PC-9 (cell line): Measurements from ENCODE around the gene SEMA6D.

Experiments
- EZH2 ChIP-seq: fragments of 200-600 bp; sonication (generic); IDR thresholded peaks from 2 replicates; pipeline ENCODE4 v1.8.0; 2017; ENCODE audit warnings: antibody characterized with exemption, low read depth
- TF ChIP-seq, protein P1 (sequence below): fragments of 200-600 bp; sonication (generic); conservative IDR thresholded peaks from 2 replicates; pipeline ENCODE4 v1.6.1; 2017; ENCODE audit warnings: mixed run types, antibody characterized with exemption, mild to moderate bottlenecking, moderate library complexity

DNA sequence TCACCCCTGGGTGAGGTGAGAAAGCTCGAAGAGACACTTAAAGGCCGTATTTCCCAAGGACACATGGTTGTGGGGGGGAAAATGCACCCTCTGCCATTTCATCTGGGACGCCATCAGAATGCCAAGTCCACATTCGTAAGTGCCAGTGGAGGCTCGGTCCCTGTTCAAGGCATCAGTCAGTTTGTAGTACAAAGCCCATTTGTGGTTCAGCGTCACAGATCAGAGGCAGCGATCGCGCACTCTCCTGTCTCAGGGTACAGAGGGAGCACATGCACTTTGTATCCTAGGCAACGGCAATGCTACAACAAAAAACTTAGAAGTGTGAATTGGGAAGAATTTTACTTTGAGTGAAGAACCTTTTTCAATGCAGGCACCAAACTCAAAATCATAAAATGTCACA is 27.2 kb downstream of the SEMA6D start:
- TF ChIP-seq, protein P1, sequence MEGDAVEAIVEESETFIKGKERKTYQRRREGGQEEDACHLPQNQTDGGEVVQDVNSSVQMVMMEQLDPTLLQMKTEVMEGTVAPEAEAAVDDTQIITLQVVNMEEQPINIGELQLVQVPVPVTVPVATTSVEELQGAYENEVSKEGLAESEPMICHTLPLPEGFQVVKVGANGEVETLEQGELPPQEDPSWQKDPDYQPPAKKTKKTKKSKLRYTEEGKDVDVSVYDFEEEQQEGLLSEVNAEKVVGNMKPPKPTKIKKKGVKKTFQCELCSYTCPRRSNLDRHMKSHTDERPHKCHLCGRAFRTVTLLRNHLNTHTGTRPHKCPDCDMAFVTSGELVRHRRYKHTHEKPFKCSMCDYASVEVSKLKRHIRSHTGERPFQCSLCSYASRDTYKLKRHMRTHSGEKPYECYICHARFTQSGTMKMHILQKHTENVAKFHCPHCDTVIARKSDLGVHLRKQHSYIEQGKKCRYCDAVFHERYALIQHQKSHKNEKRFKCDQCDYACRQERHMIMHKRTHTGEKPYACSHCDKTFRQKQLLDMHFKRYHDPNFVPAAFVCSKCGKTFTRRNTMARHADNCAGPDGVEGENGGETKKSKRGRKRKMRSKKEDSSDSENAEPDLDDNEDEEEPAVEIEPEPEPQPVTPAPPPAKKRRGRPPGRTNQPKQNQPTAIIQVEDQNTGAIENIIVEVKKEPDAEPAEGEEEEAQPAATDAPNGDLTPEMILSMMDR: no peak
- TF ChIP-seq EZH2: no peak
